Fibroblast of pulmonary artery (primary cell): Measurements from ENCODE around the gene FXYD3.

Experiments
- DNase-seq: peaks from one replicate; pipeline ENCODE4 v3.0.0-alpha.2; 2010; ENCODE audit warnings: low read depth
- H3K4me3 ChIP-seq: replicated peaks from 2 replicates; pipeline ENCODE4 v1.5.1; 2011; ENCODE audit warnings: low read depth, mild to moderate bottlenecking, control low read depth, low read length, moderate library complexity
- TF ChIP-seq, protein P1 (sequence below): IDR thresholded peaks from 2 replicates; pipeline ENCODE4 v1.5.1; 2011; ENCODE audit warnings: mild to moderate bottlenecking, control low read depth, low read length, inconsistent platforms; ENCODE audit errors: missing control alignments

Gene FXYD3

DNA sequence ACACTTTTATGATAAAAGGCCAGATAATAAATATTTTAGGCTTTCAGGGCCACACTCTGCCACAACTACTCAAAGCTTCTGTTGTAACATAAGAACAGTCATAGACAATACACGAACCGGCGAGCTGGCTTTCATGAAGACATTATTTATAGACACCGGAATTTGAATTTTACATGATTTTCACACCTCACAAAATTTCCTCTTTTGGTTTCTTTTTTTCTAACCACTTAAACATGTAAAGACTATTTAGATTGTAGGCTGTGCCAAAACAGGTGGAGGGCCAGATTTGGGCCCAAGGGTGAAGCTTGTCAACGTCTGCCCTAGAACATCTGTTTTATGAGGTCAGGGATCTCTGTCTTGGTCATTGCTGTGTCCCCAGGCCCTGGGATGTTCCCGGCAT lies 29.7 kb upstream of the FXYD3 start:
- TF ChIP-seq, protein P1, sequence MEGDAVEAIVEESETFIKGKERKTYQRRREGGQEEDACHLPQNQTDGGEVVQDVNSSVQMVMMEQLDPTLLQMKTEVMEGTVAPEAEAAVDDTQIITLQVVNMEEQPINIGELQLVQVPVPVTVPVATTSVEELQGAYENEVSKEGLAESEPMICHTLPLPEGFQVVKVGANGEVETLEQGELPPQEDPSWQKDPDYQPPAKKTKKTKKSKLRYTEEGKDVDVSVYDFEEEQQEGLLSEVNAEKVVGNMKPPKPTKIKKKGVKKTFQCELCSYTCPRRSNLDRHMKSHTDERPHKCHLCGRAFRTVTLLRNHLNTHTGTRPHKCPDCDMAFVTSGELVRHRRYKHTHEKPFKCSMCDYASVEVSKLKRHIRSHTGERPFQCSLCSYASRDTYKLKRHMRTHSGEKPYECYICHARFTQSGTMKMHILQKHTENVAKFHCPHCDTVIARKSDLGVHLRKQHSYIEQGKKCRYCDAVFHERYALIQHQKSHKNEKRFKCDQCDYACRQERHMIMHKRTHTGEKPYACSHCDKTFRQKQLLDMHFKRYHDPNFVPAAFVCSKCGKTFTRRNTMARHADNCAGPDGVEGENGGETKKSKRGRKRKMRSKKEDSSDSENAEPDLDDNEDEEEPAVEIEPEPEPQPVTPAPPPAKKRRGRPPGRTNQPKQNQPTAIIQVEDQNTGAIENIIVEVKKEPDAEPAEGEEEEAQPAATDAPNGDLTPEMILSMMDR = no peak
- DNase-seq = no peak
- no peak overlapping the region for H3K4me3 ChIP-seq

DNA sequence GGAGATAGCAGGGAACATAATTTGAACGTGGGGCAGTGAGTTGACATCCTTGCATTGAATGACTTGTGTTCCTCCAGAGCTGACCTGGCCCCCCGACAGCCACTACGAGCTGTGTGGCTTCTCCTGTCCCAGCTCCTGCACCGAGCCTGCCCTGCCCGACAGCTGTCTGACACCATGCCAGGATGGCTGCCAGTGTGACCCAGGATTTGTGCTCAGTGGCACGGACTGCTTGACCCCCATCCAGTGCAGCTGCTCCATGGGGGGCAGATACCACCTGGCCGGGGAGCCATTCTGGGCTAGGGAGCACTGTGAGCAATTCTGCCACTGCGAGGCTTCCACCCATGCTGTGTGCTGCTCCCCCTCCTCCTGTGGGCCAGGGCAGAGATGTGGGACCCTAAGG lies 29.2 kb upstream of the FXYD3 start:
- no peak overlapping the region for H3K4me3 ChIP-seq
- DNase-seq = no peak
- TF ChIP-seq, protein P1 = no peak

DNA sequence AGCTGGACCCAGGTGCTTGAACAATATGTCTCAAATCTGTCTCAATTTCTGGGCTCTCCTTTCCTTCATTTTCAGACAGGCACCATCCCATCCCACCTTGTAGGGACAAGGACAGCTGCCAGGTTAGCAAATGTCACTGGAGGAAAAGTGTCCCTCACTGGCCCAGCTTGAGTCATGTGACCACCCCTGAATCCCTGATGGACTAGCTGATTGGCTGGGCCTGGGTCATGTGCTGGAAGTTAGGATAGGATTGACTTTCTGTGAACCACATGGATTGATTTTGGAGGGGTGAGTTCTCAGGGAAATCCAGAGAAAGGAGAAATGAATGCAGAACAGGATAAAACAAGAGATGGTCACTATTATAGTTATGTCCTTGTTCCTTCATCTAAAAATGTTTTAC lies 28.2 kb upstream of the FXYD3 start:
- TF ChIP-seq, protein P1 = no peak
- DNase-seq = no peak
- no peak overlapping the region for H3K4me3 ChIP-seq

DNA sequence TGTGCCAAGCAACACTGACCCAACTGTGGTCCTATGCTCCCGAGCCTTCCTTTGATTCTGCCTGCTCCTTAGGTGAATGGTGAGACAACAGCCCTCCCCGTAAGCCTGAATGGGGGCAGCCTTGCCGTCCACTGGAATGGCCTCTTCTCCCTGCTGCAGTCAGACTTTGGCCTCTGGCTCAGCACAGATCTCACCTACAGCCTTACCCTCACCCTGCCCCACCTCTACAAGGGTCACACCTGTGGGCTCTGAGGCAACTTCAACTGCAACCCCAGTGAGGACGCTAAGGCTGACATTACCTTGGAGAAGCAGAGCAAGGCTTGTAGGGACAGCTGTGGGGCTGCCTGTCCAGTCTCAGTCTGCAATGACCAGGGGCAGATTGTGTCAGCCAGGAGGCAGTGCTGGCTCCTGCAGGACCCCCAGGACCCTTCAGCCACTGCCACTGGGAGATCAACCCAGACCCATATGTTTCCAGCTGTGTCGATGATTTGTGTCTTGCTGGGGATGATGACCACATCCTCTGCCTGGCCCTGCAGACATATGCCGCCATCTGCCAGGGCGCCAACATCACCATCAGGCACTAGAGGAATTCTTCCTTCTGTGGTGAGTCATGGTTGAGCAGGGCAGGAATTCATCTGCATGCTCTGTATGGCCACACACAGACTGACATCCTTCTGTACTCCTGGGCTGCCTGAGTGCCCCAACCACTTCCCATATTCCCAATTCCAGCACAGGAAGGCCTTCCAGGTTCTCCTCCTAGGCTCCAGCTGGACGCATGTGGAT lies 27.3 kb upstream of the FXYD3 start:
- TF ChIP-seq, protein P1 = no peak
- peak; percentile 68 for DNase-seq
- H3K4me3 ChIP-seq = no peak overlapping the region

DNA sequence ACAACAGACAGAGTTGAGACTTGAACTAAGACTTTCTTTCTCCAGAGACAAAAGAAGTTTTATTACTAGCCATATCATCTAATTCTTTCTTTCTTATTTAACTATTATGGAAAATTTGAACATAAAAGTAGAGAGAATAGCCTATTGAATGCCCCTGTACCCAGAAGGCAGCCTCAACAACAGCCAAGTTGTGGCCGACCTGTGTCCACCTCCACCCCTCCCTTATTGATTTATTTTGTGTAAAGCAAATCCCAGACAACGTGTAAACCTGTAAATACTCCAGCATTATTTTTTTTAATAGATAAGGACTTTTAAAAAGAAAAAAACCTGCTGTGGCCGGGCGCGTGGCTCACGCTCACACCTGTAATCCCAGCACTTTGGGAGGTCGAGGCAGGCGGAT lies 26.1 kb upstream of the FXYD3 start:
- TF ChIP-seq, protein P1 = no peak
- H3K4me3 ChIP-seq = no peak overlapping the region
- DNase-seq = no peak

DNA sequence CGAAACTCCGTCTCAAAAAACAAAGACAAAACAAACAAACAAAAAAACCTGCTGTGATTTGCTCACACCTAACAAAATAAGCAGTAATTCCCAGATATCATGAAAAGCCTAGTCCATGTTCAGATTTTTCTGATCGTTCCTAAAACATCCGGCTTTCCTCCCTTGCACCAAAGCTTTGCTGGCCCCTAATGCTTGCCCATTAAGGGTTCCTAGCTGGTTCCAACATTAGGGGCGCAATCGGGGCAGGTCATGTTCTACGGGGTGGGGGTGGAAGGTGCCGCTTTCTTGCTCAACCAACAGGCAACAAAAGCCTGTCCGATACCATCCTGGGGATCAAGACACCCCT lies 25.5 kb upstream of the FXYD3 start:
- no peak for DNase-seq
- H3K4me3 ChIP-seq = no peak overlapping the region
- TF ChIP-seq, protein P1 = no peak
